ENCODE results near the gene SUMF1. TPM values are rescaled to one million over a fixed set of nuclear protein-coding genes. Genes with fewer than 3 reads are reported as not detected.

Gene SUMF1
- total RNA-seq, 1 experiment from 2014 or later, result 26.6 TPM

DNA sequence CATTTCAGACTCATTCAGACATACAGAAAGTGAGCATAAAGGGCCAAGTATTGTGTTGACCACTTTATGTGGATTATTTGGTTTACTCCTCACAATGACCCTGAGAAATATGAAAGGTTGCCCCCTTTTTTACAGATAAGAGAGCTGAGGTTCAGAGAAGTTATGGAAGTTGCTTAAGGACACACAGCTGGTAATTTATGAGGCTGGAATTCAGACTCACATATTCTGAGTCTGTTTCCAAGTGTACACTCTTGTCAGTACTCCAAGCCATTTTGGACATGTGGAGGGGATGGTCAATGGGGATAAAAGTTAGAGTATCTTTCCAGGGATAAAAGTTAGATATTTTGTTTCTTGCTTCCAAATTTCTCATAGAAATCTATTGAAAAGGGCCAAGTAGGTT lies 42.0 kb upstream of the SUMF1 start:
- ChIA-PET RAD21 (ENCODE audit: low non-redundant PET in 1 of 2, low total read pairs in 2 of 2, uncharacterized antibody in 2 of 2, unreplicated experiment in 2 of 2) (no interaction called here), CTCF (no interaction called here), POLR2A (no interaction called here)
- ATAC-seq, result no peak
- no TSS peak for BruUV-seq (replicated peaks)
- Histone ChIP-seq H4K20me1 (ENCODE audit: insufficient read depth) (no peaks in the 10 kb centered on the region), H3K79me2 (ENCODE audit: insufficient read depth, low read length) (no peaks in the 10 kb centered on the region), H3K36me3 (ENCODE audit: control insufficient read depth in 1 of 2, insufficient read depth in 2 of 2, low read length in 2 of 2) (no peaks in the 10 kb centered on the region), H3K4me3 (replicated peaks in 1 of 2; ENCODE audit: low read depth in 1 of 2, low read length in 2 of 2) (no peak overlapping the region), H3K9me2 (ENCODE audit: insufficient read depth) (no peaks in the 10 kb centered on the region), H3K4me2 (ENCODE audit: low read length) (no peak overlapping the region), H3K9me3 (ENCODE audit: control insufficient read depth in 1 of 2, insufficient read depth in 1 of 2, low read depth in 1 of 2, low read length in 2 of 2) (no peaks in the 10 kb centered on the region), H3K27ac (ENCODE audit: low read depth, low read length) (no peak overlapping the region), H3K4me1 (ENCODE audit: control insufficient read depth in 1 of 2, insufficient read depth in 2 of 2, low read length in 2 of 2) (no peaks in the 10 kb centered on the region), H2AFZ (ENCODE audit: low read depth, low read length, poor library complexity, severe bottlenecking) (no peak overlapping the region), H3K9ac (ENCODE audit: low read length) (no peak overlapping the region), H3K27me3 (ENCODE audit: insufficient read depth, low read length) (0 out of 2 replicates have a peak, but pooled peaks cover 4% of the 10 kb centered on the region)
- no peak for DNase-seq (ENCODE audit: low read depth, low spot score)
- TF ChIP-seq REST (IDR thresholded peaks at IDR 0.05; ENCODE audit: low read depth) (no peak), SRF (IDR thresholded peaks at IDR 0.05; ENCODE audit: low read depth) (no peak), EZH2 (IDR thresholded peaks at IDR 0.05) (no peak), CBX3 (IDR thresholded peaks at IDR 0.05; ENCODE audit: low read depth) (no peak), RAD21 (IDR thresholded peaks at IDR 0.05; ENCODE audit: low read depth) (no peak), ZNF274 (IDR thresholded peaks at IDR 0.05; ENCODE audit: low read depth, low read length) (no peak), ATF3 (IDR thresholded peaks at IDR 0.05) (no peak), EZH2phosphoT487 (IDR thresholded peaks at IDR 0.05; ENCODE audit: borderline replicate concordance) (no peak)
- intact Hi-C loops (cut with micrococcal nuclease), result no loop called here
